GM19099 (cell line): Measurements from ENCODE around the gene APOBEC3G.

Source experiments
- POLR2A ChIP-seq: IDR thresholded peaks from 3 replicates; pipeline ENCODE4 v1.6.1; 2011; ENCODE audit warnings: low read depth; ENCODE audit not compliant: insufficient read length; ENCODE audit errors: extremely low read depth

The APOBEC3G gene

DNA sequence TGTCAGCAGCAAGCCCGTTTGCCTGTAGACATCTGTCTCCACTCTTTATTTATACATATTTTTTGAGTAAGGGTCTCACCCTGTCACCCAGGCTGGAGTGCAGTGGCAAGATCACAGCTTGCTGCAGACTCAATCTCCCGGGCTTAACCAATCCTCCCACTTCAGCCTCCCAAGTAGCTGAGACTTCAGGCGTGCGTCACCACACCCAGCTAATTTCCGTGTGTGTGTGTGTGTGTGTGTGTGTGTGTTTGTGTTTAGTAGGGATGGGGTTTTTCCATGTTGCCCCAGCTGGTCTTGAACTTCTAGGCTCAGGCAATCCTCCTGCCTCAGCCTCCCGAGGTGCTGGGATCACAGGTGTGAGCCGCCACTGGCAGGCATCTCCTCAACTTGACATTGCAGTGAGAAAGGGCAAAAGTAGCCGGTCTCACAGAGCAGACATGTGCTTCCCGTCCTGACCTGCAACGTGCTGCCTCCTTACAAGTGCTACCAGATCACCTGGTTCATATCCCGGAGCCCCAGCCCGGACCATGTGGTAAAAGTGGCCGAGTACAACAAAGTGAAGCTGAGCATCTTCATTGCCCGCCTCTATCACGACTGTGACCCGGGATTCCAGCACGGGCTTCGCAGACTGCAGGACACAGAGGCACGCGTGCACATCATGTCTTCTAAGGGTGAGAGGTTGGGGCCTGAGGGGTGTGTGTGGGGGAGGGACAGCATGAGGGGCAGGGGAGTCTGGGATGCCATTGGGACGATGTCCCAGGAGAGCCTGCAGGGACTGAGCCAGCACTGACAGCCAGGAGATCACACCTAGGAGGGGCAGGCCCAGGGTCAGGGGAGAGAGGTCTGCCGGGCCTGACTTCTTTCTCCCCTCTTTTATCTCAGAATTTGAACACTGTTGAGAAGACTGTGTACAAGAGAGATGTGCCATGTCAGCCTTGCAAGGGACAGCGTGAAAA lies 14.3 kb downstream of the APOBEC3G start:
- TF ChIP-seq POLR2A: no peak

DNA sequence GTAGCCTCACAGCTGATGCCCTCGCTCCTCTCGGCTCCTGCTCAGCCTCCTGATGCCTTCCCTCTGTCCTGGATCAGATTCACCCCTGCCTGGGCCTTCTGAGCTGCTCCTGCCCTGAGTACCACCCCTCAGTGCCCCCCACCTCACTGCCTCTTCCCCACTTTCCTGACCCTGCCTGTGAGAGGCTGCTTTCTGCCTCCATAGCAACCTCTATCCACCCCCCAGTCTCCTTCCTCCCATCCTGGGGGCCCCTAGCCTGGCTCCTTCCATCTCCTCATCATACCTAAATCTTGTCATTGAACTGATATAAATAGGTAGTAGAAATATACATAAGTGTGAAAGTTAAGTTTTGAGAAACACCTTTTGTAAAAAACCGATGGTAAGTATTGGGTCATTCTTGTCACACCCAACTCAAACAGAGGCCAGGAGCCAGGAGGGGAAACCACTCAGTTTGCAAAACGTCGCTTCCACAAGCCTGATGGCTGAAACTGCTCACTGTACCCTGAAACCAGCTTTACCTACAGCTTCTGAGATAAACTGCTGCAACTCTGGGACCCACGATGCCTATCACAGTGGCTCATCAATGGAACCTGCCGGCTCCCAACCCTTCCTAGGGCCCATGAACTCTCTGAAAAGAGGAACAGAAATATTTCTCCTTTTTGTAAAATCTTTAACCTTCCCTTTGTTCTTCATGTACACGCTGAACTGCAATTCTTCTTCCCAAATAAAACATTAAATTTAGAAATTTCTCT lies 15.2 kb downstream of the APOBEC3G start:
- TF ChIP-seq POLR2A: no peak

DNA sequence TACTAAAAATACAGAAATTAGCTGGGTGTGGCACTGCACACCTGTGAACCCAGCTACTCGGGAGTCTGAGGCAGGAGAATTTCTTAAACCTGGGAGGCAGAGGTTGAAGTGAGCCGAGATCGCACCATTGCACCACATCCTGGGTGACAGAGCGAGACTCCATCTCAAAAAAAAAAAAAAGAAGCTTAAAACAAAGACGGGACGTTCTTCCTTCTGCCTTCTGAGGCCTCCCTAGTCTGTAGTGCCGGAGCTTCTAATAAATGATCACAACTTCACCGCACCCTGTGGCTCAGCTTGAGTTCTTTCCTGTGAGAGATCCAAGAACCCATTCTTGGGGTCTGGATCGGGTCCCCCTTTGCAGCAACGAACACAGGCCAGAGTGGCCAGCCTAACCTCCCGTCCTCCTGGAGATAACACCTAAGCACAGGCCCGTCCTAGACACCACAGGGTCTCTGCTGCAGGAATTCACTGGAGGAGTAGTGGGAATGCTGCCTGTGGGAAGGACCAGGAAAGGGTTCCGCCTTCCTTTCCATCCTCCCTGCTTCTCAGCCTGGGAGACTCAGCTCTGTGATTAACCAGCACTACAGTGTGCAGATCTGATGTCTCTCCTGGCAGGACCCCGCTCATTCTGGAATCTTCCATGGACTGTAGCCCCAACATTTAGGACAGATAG lies 17.8 kb downstream of the APOBEC3G start:
- TF ChIP-seq POLR2A: no peak

DNA sequence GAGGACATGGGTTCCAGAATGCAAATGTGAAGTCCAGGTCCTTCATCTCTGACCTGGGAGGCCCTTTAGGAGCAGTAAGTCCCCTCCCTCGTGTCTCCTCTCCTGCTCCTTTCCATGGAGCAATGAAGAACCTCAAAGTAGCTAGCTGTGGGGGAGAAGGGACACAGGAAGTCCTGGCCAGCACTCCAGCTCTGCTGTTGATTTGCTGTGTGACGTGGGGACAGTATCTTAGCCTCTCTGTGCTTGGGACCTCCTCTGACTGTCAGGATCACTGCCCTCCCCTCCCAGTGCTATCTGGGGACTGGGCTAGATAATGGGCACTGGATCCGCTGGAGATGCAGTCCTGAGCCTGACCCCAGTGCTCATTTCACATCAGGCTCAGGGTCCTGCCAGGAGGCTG lies 18.9 kb downstream of the APOBEC3G start:
- TF ChIP-seq POLR2A: no peak

DNA sequence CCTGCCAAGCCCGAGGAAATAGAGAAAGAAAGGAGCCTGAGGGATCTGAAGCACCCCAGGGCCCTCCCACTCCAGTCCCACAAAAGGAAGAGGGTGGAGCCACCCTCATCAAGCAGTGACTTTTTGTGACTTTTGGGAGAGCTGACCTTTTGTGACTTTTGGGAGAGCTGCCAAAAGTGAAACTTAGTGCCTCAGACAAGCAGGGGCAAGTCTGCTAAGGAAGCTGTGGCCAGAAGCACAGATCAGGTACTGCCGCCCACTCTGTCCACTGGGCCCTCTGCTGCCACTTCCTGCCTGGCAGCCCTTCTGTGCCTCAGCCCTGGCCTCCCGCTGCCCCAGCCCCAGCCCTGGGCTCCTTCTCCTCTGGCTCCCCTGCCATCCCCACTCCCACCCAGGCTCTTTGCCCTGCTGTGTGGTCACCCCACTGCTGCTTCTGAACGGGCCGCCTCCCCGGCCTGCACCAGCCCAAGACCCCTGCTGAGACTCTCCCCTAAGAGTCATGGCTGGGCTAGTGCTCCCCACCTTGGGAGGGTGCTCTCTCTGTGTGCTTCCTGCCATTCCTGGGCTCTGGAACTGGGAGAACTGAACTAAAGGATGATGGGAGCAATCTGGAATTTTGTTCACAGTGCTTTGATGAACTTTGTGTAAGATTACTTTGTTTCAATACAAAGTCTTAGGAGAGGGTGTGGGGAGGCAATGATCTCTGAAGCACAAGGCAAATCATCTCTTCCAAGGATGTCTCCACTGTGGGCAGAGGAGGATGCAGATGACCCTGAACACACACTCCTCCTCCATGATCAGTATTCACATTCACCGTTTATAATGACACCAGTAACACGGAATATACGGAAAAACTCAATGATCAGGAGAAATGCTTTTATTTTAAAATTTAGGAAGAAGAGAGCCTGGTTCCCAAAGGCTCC lies 20.3 kb downstream of the APOBEC3G start, which contains the start of gene APOBEC3H:
Gene APOBEC3H (plus strand): TSS at position 147 of the 923 bp plus-strand sequence. CDS start 3,035 bp downstream, outside the sequence.
- TF ChIP-seq POLR2A: peak; percentile 6

DNA sequence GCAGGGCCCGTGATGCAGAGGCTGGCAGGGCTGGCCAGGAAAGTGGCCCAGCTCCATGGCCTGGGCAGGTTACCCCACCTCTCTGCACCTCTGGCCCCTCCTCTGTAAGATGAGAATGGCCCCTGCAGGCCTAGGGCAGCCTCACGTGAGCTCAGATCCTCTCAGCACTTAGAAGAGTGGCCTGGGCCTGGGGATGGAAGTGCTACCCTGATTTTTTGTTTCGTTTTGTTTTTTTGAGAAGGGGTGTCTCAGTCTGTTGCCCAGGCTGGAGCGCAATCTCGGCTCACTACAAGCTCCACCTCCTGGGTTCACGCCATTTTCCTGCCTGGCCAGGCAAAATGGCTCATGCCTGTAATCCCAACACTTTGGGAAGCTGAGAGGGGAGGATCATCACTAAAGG lies 21.0 kb downstream of the APOBEC3G start:
- TF ChIP-seq POLR2A: no peak

DNA sequence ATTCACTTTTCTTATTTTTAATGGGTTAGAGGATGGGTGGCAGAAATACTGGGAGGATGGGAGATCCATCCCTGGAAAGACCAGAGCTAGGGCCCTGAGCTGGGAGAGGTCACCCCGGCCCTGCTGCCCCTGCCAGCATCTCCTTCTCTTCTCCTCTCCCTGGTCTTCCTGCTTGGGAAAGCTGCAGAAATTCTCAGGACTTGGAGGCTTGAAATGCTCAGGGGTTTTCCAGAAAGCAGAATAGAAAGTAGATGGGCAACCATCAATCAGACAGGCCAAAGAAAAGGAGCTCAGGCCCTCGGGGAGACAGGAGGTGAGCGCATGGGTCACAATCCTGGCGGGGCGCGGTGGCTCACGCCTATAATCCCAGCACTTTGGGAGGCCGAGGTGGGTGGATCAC lies 21.5 kb downstream of the APOBEC3G start:
- no peak for TF ChIP-seq POLR2A

DNA sequence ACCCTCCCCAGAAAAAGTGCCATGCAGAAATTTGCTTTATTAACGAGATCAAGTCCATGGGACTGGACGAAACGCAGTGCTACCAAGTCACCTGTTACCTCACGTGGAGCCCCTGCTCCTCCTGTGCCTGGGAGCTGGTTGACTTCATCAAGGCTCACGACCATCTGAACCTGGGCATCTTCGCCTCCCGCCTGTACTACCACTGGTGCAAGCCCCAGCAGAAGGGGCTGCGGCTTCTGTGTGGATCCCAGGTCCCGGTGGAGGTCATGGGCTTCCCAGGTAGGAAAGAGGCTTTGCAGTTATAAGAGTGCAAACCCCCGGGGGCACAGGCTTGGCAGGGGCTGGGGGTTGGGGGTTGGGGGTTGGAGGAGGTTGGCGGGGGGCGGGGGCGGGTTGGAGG lies 24.2 kb downstream of the APOBEC3G start:
- TF ChIP-seq POLR2A: no peak

DNA sequence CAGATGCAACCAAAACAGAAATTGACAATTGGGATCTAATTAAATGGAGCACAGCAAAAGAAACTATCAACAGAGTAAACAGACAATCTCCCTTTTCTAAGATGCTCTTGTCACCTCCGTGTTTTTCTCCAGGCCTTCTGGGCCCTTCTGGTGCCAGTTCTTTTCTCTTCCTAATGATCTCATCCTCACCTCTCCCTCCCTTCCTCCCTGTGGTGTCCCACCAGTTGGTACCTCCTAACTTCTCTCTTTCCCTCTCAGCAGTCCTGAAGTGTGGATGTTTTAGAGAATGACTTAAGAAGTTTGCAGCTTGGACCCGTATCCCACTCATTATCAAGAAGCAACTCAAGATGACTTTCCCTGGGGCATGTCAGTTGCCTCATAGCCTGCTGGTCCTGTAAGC lies 26.4 kb downstream of the APOBEC3G start:
- no peak for TF ChIP-seq POLR2A

DNA sequence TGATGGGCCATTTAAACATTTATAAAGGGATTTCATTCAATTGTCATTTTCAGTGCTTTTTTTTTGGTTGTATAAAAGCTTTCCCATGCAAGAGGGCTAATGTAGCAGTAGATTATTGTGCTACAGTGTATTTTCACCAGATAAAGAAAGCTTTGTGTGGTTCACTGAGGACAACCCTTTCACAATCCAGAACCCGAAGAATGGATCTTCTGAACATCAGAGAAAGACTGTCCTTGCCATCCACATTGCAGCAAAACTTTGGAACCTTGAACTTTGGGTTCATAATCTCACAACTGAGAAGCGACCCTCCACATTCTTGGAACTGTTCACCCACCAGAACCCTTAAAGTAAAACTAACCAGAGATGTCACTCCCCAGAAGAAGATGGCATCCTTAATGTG lies 29.3 kb downstream of the APOBEC3G start:
- no peak for TF ChIP-seq POLR2A

DNA sequence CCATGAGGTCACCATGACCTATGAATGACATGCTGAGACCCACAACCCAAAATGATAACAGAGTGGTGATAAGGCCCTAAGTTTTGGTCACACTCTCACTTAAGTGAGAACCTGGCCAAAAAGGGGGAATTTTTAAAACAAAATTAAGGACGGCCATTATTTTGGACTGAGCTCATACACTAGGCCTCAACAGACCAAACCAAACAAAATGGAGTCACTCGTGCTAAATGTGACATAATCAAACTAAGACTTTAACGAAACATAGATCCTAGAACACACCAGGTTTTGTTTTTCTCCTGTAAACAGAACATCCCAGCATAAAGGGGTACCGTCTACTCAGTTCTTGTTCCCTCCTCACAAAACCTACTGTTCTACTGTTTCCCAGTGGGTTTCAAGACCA lies 31.4 kb downstream of the APOBEC3G start:
- no peak for TF ChIP-seq POLR2A

DNA sequence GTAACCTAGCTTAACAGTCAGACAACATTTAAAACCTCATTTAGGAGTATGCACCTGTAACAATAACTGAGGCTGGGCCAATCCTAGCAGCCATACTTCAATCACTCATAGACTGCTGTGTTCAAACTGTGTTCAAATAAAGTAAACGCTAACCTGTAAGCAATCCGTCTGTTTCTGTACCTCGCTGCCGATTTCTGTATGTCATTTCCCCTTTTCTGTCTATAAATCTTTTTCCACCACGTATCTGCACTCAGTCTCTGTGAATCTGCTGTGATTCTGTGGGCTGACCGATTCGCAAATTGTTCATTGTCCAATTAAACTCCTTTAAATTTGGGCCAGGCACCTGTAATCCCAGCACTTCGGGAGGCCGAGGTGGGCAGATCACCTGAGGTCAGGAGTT lies 32.3 kb downstream of the APOBEC3G start:
- TF ChIP-seq POLR2A: no peak

DNA sequence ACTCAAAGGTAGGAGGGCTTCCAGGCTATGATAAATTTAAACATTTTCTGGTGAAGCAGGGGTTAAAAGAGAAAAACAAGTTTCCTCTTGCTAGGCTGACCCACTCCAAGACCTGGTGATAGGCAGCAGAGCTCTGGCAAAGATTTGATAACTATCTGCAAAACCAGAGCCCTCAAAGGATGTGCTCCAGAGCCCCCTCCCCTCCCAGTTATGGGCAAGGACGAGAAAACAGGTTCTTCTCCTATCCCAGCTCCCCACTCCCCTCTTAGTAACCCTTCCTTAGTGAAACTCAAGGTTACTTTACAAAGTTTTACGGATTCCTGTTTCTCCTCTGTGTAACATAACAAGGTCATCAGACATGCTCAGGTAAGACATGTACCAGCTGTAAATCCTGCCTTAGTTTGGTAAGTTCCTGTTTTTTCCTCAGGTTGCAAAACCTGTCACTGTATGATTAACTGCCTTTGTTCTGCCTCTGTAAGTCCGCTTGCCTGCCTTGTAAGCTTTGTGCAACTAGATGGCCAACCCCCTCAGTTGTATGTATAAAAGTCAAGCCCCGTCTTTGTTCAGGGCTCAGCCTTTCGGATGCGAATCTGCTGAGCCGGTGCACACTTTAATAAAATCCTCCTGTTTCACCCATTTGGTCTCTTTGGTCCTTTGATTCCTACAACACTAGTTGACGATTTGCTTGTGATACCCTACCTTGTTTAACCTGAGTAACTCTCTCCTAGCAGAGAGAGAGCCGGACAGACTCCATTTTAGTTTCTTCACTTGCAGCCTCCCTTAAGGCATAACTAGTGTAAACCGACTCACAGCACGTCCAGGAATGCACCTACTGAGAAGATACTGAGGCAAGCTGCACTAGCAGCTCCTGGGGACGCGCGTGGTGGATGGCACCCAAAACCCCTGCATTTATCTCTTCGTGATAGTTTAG lies 33.8 kb downstream of the APOBEC3G start:
- no peak for TF ChIP-seq POLR2A
